NT2/D1 (cell line): ENCODE results near the gene PEAK3.

ENCODE experiments used
- DNase-seq: peaks from one replicate; pipeline ENCODE4 v3.0.0-alpha.2; 2011; ENCODE audit warnings: low read depth, low spot score
- H3K27me3 ChIP-seq: 2 replicates; pipeline ENCODE4 v1.6.0; 2011; ENCODE audit warnings: mild to moderate bottlenecking; ENCODE audit not compliant: insufficient read length, insufficient read depth
- H3K36me3 ChIP-seq: 2 replicates; pipeline ENCODE4 v1.6.1; 2011; ENCODE audit warnings: mild to moderate bottlenecking, low read length, mixed read lengths; ENCODE audit not compliant: insufficient read depth, insufficient read length
- H3K4me1 ChIP-seq: 2 replicates; pipeline ENCODE4 v1.5.1; 2011; ENCODE audit not compliant: insufficient read depth, insufficient read length
- H3K4me3 ChIP-seq: 2 replicates; pipeline ENCODE4 v1.5.1; 2011; ENCODE audit warnings: low read depth; ENCODE audit not compliant: insufficient read length
- H3K9ac ChIP-seq: 2 replicates; pipeline ENCODE4 v1.6.0; 2011; ENCODE audit warnings: low read depth; ENCODE audit not compliant: insufficient read length
- H3K9me3 ChIP-seq: 2 replicates; pipeline ENCODE4 v1.5.1; 2011; ENCODE audit warnings: mild to moderate bottlenecking, low read length; ENCODE audit not compliant: insufficient read depth
- SUZ12 ChIP-seq: IDR thresholded peaks from 2 replicates; pipeline ENCODE4 v1.6.1; 2011; ENCODE audit not compliant: insufficient read length, insufficient read depth; ENCODE audit errors: extremely low read depth
- YY1 ChIP-seq: IDR thresholded peaks from 2 replicates; pipeline ENCODE4 v1.6.1; 2011; ENCODE audit not compliant: insufficient read length, insufficient read depth
- ZNF274 ChIP-seq: IDR thresholded peaks from 2 replicates; pipeline ENCODE4 v1.6.1; 2011; ENCODE audit warnings: mild to moderate bottlenecking, low read depth, low read length

Gene PEAK3

GRCh38 chr19:2247433-2248101 is 34.4 kb downstream of the PEAK3 start:
- Histone ChIP-seq H3K4me1 (peaks cover 18% of the 10 kb centered on the region), H3K9me3 (no peaks in the 10 kb centered on the region), H3K4me3 (no peak overlapping the region), H3K27me3 (no peaks in the 10 kb centered on the region), H3K9ac (no peak overlapping the region), H3K36me3 (peaks cover 91% of the 10 kb centered on the region)
- TF ChIP-seq SUZ12 (no peak), ZNF274 (no peak)
- no peak for DNase-seq

- H3K36me3 ChIP-seq = peaks cover 92% of the 10 kb centered on the region
- no peaks in the 10 kb centered on the region for H3K27me3 ChIP-seq
- no peaks in the 10 kb centered on the region for H3K9me3 ChIP-seq
- TF ChIP-seq YY1 (no peak), SUZ12 (no peak), ZNF274 (no peak)
- peaks cover 21% of the 10 kb centered on the region for H3K4me1 ChIP-seq
- DNase-seq = no peak
- H3K4me3 ChIP-seq = no peak overlapping the region
- no peak overlapping the region for H3K9ac ChIP-seq
Measured at GRCh38 chr19:2246801-2247361, 35.1 kb downstream of the PEAK3 start.

DNA sequence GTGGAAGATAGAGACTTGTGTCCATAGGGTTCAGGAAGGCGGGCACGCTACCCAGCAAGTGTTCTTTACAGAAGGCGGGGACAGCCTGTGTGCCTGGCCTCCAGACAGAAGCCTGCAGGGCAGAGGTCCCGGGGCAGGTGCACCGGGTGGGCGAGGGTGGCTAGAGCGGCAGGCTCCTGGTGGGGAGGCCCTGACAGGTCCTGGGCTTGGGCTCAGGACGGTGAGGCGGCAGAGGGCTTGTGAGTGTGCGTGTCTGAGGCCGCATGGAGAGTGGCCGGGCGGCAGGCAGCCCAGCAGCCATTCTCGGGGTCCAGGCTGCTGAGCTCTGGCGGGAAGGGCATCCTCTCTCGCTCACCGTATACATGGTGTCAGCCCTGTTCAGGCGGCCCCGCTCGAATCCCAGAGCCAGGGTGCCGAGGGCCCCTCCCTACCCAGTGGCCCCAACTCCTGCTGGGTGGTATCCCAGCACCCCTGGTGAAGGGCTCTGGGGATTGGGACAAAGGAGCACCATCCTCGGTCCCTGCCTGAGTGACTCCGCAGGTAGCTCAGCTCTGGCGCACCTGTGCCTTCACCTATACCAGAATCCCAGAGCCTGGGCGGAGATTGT is 35.9 kb downstream of the PEAK3 start:
- Histone ChIP-seq H3K9me3 (no peaks in the 10 kb centered on the region), H3K4me3 (no peak overlapping the region)
- TF ChIP-seq ZNF274 = no peak

DNA sequence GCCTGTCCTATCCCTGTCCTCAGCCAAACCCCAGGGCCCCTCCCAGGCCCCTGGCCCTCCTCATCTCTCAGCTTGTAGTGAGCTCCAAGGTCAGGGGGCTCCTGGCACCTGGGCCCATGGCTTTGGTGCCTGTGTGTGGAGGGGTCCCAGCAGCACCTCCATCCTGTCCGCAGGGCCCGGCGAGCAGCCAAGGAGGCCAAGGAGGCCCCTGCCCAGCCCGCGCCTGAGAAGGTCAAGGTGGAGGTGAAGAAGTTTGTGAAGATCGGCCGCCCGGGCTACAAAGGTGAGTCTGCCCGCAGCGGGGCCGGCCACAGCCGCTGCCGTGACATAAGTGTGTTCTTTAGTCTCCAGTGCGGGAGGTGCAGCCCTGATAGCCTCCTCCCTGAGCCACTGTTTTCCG is 36.7 kb downstream of the PEAK3 start:
- no peaks in the 10 kb centered on the region for H3K27me3 ChIP-seq
- peaks cover 32% of the 10 kb centered on the region for H3K4me1 ChIP-seq
- H3K9me3 ChIP-seq = no peaks in the 10 kb centered on the region
- peaks cover 96% of the 10 kb centered on the region for H3K36me3 ChIP-seq
- DNase-seq = no peak
- no peak overlapping the region for H3K9ac ChIP-seq
- TF ChIP-seq YY1 (no peak), ZNF274 (no peak), SUZ12 (no peak)
- H3K4me3 ChIP-seq = no peak overlapping the region

More for the DNA sequence above, 35.9 kb downstream of the PEAK3 start:
- H3K4me1 ChIP-seq = peaks cover 24% of the 10 kb centered on the region
- H3K9ac ChIP-seq = no peak overlapping the region
- DNase-seq = no peak
- H3K27me3 ChIP-seq = no peaks in the 10 kb centered on the region
- H3K36me3 ChIP-seq = peaks cover 92% of the 10 kb centered on the region

DNA sequence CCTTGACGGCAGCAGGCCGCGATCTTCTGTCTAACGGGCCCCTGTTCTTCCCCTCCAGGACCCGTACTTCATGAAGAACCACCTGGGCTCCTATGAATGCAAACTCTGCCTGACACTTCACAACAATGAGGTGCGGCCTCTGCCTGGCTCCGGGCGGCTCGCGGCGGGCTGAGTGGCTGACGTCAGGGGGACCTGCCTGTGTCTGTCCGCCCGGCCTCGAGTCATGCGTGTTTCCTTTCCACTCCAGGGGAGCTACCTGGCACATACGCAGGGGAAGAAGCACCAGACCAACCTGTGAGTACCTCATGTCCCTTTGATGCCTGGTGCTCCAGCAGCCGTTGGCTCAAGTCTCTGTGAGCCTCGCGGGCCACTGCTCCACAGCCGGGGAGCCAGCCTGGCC is 37.5 kb downstream of the PEAK3 start:
- no peak overlapping the region for H3K4me3 ChIP-seq
- no peak for TF ChIP-seq YY1
- TF ChIP-seq ZNF274 = no peak
- no peak for TF ChIP-seq SUZ12
- H3K27me3 ChIP-seq = no peaks in the 10 kb centered on the region
- peaks cover 97% of the 10 kb centered on the region for H3K36me3 ChIP-seq
- no peak overlapping the region for H3K9ac ChIP-seq
- H3K9me3 ChIP-seq = no peaks in the 10 kb centered on the region
- peaks cover 31% of the 10 kb centered on the region for H3K4me1 ChIP-seq
- no peak for DNase-seq

GRCh38 chr19:2244125-2244411 is 37.9 kb downstream of the PEAK3 start:
- H3K36me3 ChIP-seq = peaks cover 93% of the 10 kb centered on the region
- no peak overlapping the region for H3K4me3 ChIP-seq
- TF ChIP-seq ZNF274 (no peak), SUZ12 (no peak), YY1 (no peak)
- no peaks in the 10 kb centered on the region for H3K9me3 ChIP-seq
- H3K4me1 ChIP-seq = peaks cover 31% of the 10 kb centered on the region
- H3K27me3 ChIP-seq = no peaks in the 10 kb centered on the region
- H3K9ac ChIP-seq = no peak overlapping the region
- DNase-seq = no peak

DNA sequence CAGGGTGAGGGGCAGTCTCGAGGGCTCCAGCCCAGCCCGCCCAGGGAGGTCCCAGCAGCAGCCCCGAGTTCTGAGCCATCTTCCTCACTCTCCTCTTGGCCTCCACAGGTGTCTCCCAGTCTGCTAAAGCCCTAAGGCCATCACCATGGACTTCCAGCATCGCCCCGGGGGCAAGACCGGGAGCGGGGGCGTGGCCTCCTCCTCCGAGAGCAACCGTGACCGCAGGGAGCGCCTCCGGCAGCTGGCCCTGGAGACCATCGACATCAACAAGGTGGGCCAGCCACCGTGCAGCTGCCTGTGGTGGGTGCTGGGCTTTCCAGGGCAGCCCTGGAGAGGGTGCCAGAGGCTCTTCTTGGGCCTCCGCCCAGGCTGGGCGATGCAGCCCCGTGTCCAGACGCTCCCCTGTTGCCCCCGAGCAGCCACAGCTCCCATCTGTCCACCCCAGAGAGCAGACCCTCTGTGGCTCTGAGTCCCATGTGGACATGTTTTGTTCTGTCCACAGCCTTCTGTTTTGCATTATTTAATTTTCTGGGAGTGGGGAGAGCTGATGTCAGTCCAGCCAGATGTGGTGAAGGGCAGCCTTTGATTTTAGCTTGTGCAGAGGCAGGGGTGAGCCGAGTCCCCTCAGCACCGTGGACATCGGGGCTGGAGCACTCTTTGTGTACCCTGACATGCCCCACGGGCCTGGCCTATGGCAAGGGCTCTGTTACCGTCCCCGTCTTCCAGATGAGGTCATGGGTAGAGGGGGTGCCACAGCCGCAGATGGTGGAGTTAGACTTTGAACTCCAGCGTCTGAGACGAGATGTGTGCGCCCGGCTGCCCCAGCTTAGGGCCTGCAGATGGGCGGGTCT is 38.5 kb downstream of the PEAK3 start:
- Histone ChIP-seq H3K9me3 (no peaks in the 10 kb centered on the region), H3K9ac (no peak overlapping the region), H3K27me3 (no peaks in the 10 kb centered on the region), H3K4me1 (peaks cover 31% of the 10 kb centered on the region), H3K36me3 (peaks cover 91% of the 10 kb centered on the region), H3K4me3 (no peak overlapping the region)
- TF ChIP-seq SUZ12 (no peak), ZNF274 (no peak)
- no peak for DNase-seq
